Left forelimb (tissue), 1 donor: ENCODE results near the gene MCUB.
"Not testable (repeated sequence)": the region's sequence is repeated elsewhere in the genome, so short reads cannot be mapped to it uniquely, and the experiment has no call there.

Experiments
- DNase-seq: peaks from one replicate; pipeline ENCODE4 v3.0.0-alpha.2; 2018; ENCODE audit warnings: low spot score

MCUB gene

GRCh38 chr4:109629775-109630174, 69.7 kb downstream of the MCUB start:
- DNase-seq, result no peak

GRCh38 chr4:109631532-109632108, 71.6 kb downstream of the MCUB start:
- no peak for DNase-seq

- no peak for DNase-seq
Measured at GRCh38 chr4:109640644-109641043, 80.6 kb downstream of the MCUB start.

DNA sequence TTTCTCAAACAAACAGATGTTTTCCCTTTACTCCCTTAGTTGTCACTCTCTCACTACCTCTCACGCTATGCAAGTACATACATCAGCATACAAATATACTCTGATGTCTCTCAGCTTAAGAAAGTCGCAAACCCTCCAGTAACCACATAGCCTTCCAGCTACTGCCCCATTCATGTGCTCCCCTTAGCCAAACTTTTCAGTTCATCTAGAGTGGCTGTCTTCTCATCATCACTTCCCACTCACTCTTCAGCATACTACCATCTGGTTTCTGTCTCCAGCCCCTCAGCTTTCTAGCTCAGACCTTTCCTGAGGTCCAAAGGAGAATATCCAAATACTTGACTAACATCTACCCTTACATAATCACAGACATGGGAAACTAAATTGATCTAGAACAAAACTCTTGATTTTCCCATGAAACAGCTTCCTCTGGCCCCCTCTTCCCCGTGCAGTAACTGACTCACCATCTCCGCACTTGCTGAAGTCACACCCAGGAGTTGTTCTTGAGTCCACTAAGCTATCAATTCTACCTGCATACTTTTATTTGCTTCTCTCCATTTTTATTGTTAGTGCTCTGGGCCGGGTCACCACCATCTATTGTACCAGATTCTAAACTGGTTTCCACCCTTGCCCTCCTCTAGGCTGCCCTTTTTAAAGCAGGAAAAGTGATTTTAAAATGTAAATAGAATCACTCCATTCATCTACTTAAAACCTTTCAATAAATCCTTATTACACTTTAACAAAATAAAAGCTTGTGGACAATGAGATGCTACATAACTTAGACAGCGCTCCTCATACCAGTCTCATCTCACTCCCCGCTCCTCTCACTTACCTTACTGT, 86.0 kb downstream of the MCUB start:
- DNase-seq, result no peak

GRCh38 chr4:109648266-109648996, 88.4 kb downstream of the MCUB start:
- no peak for DNase-seq

- DNase-seq, result no peak
Measured at GRCh38 chr4:109648997-109649575, 89.0 kb downstream of the MCUB start.

DNA sequence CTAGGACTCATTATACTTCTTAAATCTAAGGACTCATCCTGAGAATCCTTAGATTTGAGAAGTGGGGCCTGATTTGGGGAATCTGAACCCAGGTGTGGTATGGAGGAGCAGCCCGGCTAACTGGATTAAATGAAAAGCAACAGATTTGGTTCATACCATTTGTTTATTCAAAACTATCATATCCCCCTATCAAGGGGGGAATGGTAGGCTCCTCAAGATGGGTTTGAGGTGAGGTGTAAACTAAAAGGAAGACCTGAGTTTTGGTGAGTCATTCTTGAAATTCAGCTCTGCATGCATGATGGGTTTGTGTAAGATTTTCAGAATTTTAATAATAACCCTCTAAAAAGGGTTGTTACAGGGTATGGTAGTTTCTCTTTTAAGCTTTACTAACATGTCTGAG, 89.8 kb downstream of the MCUB start:
- DNase-seq, result no peak

DNA sequence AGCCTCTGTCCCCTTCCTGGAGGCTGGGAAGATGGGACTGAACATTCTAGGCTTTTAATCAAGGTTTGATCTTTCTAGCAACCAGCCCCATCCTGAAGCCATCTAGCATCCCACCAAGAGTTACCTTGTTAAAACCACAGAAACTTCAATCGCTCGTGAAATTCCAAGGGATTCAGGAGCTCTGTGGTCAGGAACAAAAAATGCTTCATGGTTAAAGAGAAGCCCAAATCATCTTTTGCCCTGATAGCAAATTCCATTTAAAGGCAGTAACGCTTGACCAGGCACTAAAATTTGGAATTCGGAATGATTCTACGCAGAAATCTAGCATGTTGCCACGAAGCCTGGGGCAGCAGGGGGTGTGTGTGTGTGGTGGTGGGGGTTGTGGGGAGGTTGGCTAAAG, 95.3 kb downstream of the MCUB start:
- DNase-seq, result no peak

- no peak for DNase-seq
Measured at GRCh38 chr4:109657854-109658418, 97.9 kb downstream of the MCUB start.

DNA sequence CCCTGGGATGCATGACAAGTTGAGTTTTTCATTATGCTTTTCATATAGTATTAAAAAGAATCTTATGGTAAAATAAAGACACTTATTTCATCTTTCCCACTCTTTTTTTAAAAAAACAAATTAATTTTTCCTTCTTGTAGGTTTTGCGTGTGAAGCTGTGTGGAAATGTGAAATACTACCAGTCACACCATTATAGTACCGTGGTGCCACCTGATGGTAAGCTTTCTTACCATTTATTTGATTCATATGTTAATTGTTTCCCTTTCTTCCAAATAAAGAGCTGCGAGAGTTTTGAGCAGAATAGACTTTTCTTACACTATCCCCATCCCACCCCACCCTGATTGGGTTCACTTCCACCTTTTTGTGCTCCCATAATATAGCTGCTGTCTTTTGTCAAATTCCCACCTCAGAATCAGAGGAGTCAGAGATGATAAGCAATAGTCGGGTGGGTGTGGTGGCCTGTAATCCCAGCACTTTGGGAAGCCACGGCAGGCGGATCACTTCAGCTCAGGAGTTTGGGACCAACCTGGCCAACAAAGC, 98.9 kb downstream of the MCUB start:
- no peak for DNase-seq

DNA sequence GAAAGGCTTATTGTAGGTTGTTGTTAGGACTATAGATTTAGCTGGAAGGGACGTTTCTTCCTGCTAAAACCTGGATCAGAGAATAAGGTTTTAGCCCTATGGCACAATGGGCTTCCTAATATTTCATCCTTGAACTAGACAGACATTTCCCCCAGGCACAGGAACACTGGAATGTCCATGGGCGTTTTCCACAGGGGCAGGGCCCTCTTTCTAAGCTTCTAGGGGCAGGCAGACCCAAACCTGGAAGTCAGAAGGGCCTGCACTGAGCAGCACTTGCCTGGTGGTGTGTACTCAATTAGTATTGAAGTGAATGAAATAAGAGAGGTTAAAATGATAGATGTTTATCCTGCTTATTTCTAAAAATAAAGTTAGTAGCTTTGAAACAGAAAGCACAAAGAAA, 102.1 kb downstream of the MCUB start:
- DNase-seq, result no peak

DNA sequence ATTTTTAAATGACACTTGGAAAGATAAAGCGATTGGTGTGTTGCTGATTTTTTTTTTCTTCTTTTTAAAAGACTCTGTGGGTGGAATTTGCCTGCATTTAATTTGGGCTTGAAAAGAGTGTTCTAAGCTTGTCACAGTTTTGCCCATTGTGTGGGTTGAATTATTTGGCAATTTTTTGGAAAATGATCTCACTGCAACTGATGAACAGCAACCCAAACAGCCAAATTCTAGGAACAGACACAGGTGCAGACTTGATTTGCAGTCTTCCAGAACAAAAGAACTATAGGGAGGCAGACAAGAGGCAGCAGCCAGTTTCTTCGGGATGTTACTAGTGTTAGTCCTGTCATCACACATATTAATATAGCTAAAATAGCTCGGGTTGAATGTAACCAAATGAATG, 102.7 kb downstream of the MCUB start:
- DNase-seq, result no peak

- DNase-seq, result no peak
Measured at GRCh38 chr4:109665783-109666485, 105.9 kb downstream of the MCUB start.

DNA sequence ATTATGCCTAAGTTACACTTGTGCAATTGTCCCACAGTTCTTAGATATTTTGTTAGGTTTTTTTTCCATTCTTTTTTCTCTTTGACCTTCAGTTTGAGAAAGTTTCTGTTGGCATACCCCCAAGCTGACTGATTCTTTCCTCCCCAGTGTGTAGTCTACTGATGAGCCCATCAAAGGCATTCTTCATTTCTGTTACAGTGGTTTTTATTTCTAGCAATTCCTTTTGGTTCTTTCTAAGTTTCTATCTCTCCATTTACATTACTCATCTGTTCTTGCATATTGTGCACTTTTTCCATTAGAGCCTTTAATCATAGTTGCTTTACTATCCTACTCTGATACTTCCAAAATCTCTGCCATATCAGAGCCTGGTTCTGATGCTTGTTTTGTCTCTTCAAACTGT, 111.3 kb downstream of the MCUB start:
- DNase-seq, result no peak

DNA sequence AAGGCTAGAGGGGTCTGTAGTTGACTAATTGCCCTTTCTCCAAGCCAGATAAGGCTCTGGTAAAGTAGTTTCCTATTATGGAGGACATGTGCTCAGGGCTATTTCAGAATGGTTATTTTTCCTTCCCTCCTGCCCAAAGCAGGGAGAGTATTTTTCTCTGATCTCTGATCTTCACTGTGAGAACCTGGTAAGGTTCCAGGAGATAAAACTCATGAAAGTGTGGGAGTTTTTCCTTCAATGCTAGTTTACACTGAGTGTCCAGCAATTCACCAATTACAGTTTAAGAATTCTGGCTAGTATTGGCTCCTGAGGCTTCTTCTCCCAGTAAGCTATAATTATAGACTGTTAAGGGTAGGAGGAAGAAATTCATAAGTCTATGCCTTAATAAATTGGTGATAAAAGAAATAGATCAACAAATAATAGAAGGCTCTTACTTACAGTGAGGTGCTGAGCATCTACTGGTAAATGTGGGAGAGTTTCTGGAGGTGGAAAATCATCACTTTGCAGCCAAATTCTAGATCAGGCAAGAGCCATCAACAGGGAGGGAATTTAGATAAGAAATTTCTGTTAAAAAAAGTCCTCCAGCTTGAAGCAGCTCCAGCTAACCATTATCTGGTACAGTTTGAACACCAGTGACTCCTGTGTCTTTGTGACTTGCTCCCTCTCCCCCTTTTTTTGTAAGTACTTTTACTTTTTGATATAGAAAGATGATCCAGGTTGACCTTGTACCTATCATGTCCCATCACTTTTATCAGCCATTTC, 112.3 kb downstream of the MCUB start:
- no peak for DNase-seq

- DNase-seq, result no peak
Measured at GRCh38 chr4:109673303-109673702, 113.3 kb downstream of the MCUB start.

DNA sequence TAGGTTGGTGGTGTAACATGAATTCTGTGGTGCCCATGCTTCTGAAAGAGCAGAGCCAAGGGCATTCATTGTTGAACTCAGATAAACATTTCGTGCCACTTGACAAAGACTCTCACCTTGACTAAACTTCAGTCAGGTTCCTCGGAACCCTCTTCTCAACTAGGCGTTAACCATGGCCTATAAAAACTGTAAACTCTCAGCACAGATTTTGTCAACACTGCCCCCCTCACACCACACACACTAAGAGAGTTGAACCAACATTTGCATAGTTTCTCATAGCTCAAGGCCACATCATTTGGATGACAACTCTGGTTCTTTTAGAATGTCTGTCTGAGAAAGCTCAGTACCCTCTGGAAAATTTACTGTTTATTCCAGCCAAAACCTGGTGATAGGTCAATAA, 115.1 kb downstream of the MCUB start:
- DNase-seq, result no peak

- DNase-seq, result no peak
Measured at GRCh38 chr4:109675843-109676242, 115.8 kb downstream of the MCUB start.

DNA sequence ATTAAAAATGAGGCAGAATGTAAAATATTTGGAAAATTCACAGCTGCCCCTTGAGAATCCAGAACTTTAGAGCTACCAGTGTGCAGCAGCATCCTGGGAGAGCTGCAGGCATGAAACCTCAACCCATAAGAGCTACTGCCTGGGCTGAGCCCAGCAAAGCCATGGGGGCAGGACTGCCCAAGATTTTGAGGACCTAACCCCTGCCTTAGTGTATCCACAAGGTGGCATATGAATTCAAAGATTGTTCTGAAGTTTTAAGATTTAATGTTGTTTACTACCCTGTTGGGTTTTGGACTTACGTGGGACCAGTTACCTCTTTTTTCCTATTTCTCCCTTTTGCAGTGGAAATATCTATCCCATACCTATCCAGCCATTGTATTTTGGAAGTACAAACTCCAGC, 116.8 kb downstream of the MCUB start:
- DNase-seq, result no peak

GRCh38 chr4:109678472-109678871, 118.4 kb downstream of the MCUB start:
- not testable (repeated sequence) for DNase-seq

DNA sequence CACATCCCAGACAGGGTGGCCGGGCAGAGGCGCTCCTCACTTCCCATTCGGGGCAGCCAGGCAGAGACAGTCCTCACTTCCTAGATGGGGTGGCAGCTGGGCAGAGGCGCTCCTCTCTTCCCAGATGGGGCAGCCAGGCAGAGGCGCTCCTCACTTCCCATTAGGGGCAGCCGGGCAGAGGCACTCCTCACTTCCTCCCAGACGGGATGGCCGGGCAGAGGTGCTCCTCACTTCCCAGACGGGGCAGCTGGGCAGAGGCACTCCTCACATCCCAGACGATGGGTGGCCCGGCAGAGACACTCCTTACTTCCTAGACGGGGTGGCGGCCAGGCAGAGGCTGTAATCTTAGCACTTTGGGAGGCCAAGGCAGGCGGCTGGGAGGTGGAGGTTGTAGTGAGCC, 118.9 kb downstream of the MCUB start:
- DNase-seq, result not testable (repeated sequence)
